ENCODE data around the gene ACKR1.

ACKR1 gene

DNA sequence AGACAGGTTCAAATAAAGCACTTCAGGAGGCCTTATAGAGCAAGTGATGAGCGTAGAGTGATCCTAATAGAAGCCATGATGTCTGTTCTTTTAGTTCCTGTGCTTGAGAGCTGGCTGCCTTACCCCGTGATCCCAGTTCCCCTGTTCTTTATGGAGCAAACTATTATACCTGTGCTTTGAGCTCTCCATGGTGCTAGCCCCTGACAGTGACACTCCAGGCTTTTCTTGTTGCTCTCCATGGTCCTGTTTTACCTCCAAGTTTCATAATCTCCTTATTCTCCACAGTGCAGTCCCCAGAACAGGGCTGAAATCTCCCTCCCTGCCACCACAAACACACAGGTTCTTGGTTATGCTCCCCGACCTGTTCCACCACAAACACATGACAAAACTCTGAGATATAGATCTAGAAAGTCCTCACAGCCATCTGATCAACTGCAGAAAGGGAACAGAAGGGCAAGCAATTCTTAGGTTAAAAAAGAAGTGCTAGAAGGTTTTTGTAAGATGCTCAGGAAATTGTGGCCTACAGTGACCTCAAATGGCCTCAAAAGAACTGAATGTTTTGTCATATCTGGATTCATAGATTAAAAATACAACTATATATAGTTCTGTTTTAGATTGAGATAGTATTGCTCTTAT is 27.3 kb upstream of the ACKR1 start:
- H3K27me3 ChIP-seq (replicated peaks in 2 of 5; ENCODE audit: control insufficient read depth in 4 of 5, insufficient read depth in 5 of 5, low read length in 4 of 5) = peaks cover 6 to 57% (median 23%) of the 10 kb centered on the region in 5 experiments
- CTCF ChIA-PET = interaction anchor here (1.0 to 1.4 kb wide), 4 partner anchors 16 to 43 kb away, joined by 3 to 5 read pairs (median 4); no protein-coding TSS in a partner anchor
- H3K4me1 ChIP-seq (ENCODE audit: control extremely low read depth in 1 of 4, control insufficient read depth in 4 of 4, insufficient read depth in 4 of 4, low read length in 3 of 4) = peaks cover 0 to 6% (median 3%) of the 10 kb centered on the region in 4 experiments
- 0% methylated on average over 1 of the region's 3 CpGs for WGBS (ENCODE audit: insufficient coverage)
- H3K9me3 ChIP-seq (ENCODE audit: control extremely low read depth in 1 of 5, control insufficient read depth in 4 of 5, insufficient read depth in 2 of 5, low read depth in 1 of 5, low read length in 4 of 5) = no peaks in the 10 kb centered on the region
- peak; percentile 81 to 91 (median 89) for DNase-seq
- no peaks in the 10 kb centered on the region for H3K36me3 ChIP-seq (ENCODE audit: control insufficient read depth in 4 of 4, insufficient read depth in 4 of 4, low read length in 3 of 4)
- POLR2A ChIA-PET = no interaction called here
- H3K4me3 ChIP-seq (ENCODE audit: control insufficient read depth in 1 of 7, extremely low read depth in 1 of 7, insufficient read depth in 4 of 7, low read depth in 2 of 7, low read length in 6 of 7) = no peak overlapping the region
- no peak overlapping the region for H3K27ac ChIP-seq (ENCODE audit: insufficient read depth in 1 of 2, low read depth in 1 of 2, low read length in 2 of 2, poor library complexity in 1 of 2, severe bottlenecking in 2 of 2)

DNA sequence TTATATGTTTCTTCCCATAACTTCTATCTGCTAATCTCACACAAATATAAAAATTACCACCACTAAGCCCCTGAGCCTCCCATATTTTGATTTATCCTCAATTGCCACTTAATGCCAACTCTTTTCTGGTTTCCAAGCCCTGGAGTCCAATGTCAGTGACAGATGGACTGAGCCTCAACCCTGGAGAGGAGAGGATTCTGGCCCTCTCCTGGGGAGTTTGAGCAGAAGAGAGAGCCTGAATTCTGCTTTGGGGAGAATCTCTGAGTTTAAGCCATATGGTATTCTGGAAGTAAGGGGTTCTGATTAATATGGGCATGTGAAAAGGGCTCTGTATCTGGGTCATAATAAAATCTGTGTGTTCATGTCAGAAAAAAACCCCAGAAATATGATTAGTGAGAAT is 24.8 kb upstream of the ACKR1 start:
- Histone ChIP-seq H3K36me3 (ENCODE audit: control insufficient read depth in 4 of 4, insufficient read depth in 4 of 4, low read length in 3 of 4) (no peaks in the 10 kb centered on the region), H3K4me1 (ENCODE audit: control extremely low read depth in 1 of 4, control insufficient read depth in 4 of 4, insufficient read depth in 4 of 4, low read length in 3 of 4) (no peaks in the 10 kb centered on the region), H3K9me3 (ENCODE audit: control extremely low read depth in 1 of 5, control insufficient read depth in 4 of 5, insufficient read depth in 2 of 5, low read depth in 1 of 5, low read length in 4 of 5) (no peaks in the 10 kb centered on the region), H3K4me3 (ENCODE audit: control insufficient read depth in 1 of 7, extremely low read depth in 1 of 7, insufficient read depth in 4 of 7, low read depth in 2 of 7, low read length in 6 of 7) (no peak overlapping the region), H3K27me3 (replicated peaks in 2 of 5; ENCODE audit: control insufficient read depth in 4 of 5, insufficient read depth in 5 of 5, low read length in 4 of 5) (peaks cover 7 to 37% (median 11%) of the 10 kb centered on the region in 5 experiments), H3K27ac (ENCODE audit: insufficient read depth in 1 of 2, low read depth in 1 of 2, low read length in 2 of 2, poor library complexity in 1 of 2, severe bottlenecking in 2 of 2) (no peak overlapping the region)
- DNase-seq = no peak
- ChIA-PET CTCF (interaction anchor here (1.0 to 1.9 kb wide), 2 partner anchors 17 to 33 kb away, joined by 3 to 8 read pairs; no protein-coding TSS in a partner anchor), POLR2A (no interaction called here)

DNA sequence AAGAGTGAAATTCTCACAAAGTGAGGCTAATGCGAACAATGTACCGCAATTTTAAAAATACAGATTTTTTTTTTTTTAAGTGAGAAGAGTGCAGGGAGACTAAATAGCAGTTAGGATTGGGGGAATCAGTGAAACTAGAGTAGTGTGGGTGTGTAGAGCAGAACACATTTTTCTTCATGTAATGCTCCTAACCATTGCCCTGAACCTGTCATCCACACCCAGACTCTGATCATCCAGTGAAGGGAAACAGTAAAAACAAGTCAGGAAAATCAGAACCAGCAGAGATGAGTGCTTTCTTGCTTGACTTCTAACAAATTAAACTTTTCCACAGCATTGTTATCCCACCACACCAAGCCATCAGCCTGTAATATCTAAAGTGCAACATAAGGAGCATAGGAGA is 24.2 kb upstream of the ACKR1 start:
- POLR2A ChIA-PET = no interaction called here
- Histone ChIP-seq H3K4me1 (ENCODE audit: control extremely low read depth in 1 of 4, control insufficient read depth in 4 of 4, insufficient read depth in 4 of 4, low read length in 3 of 4) (no peaks in the 10 kb centered on the region), H3K4me3 (ENCODE audit: control insufficient read depth in 1 of 7, extremely low read depth in 1 of 7, insufficient read depth in 4 of 7, low read depth in 2 of 7, low read length in 6 of 7) (no peak overlapping the region), H3K9me3 (ENCODE audit: control extremely low read depth in 1 of 5, control insufficient read depth in 4 of 5, insufficient read depth in 2 of 5, low read depth in 1 of 5, low read length in 4 of 5) (no peaks in the 10 kb centered on the region), H3K27me3 (replicated peaks in 2 of 5; ENCODE audit: control insufficient read depth in 4 of 5, insufficient read depth in 5 of 5, low read length in 4 of 5) (peaks cover 9 to 34% (median 12%) of the 10 kb centered on the region in 5 experiments), H3K36me3 (ENCODE audit: control insufficient read depth in 4 of 4, insufficient read depth in 4 of 4, low read length in 3 of 4) (no peaks in the 10 kb centered on the region), H3K27ac (ENCODE audit: insufficient read depth in 1 of 2, low read depth in 1 of 2, low read length in 2 of 2, poor library complexity in 1 of 2, severe bottlenecking in 2 of 2) (no peak overlapping the region)
- no peak for DNase-seq
- CTCF ChIA-PET = no interaction called here
- 100% methylated on average over 2 of the region's 2 CpGs for WGBS (ENCODE audit: insufficient coverage)

DNA sequence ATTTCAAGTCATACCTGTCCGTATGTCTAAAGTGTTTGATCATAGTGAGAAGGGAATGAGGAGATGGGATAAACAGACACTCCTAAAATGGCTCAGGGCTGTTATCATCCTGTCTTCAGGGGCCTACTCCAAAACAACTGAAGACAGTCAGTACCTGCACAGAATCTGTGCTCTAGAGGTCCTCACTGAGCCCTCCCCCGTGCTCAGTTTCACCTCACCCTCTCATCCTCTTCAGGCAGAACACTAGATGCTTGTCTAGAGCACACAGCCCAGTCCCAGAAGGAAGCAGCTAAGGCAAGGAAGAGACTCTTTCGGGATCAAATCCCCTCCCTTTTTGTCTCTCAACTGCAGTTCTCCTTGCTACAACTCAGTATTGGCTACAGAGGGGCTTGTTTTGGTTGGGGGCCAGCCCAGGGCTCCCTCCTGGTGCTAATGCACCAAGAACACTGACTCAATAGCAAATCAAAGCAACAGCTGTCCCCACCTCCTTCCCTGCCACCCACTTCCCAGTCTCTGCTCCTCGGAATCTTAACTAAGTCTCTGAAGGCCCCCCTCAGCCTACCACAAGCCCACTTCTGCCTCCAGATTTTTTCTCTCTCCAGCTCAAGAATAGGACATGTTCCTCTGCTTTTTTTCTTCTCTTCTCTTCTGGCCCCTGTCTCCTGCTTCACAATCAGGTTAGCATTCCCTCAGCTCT is 23.2 kb upstream of the ACKR1 start:
- 47% methylated on average over 4 of the region's 4 CpGs for WGBS (ENCODE audit: insufficient coverage)
- ChIA-PET CTCF (no interaction called here), POLR2A (no interaction called here)
- no peaks in the 10 kb centered on the region for H3K9me3 ChIP-seq (ENCODE audit: control extremely low read depth in 1 of 5, control insufficient read depth in 4 of 5, insufficient read depth in 2 of 5, low read depth in 1 of 5, low read length in 4 of 5)
- peaks cover 10 to 39% (median 14%) of the 10 kb centered on the region in 5 experiments for H3K27me3 ChIP-seq (replicated peaks in 2 of 5; ENCODE audit: control insufficient read depth in 4 of 5, insufficient read depth in 5 of 5, low read length in 4 of 5)
- H3K4me1 ChIP-seq (ENCODE audit: control extremely low read depth in 1 of 4, control insufficient read depth in 4 of 4, insufficient read depth in 4 of 4, low read length in 3 of 4) = no peaks in the 10 kb centered on the region
- no peaks in the 10 kb centered on the region for H3K36me3 ChIP-seq (ENCODE audit: control insufficient read depth in 4 of 4, insufficient read depth in 4 of 4, low read length in 3 of 4)
- H3K4me3 ChIP-seq (ENCODE audit: control insufficient read depth in 1 of 7, extremely low read depth in 1 of 7, insufficient read depth in 4 of 7, low read depth in 2 of 7, low read length in 6 of 7) = no peak overlapping the region
- H3K27ac ChIP-seq (ENCODE audit: insufficient read depth in 1 of 2, low read depth in 1 of 2, low read length in 2 of 2, poor library complexity in 1 of 2, severe bottlenecking in 2 of 2) = no peak overlapping the region
- no peak for DNase-seq

DNA sequence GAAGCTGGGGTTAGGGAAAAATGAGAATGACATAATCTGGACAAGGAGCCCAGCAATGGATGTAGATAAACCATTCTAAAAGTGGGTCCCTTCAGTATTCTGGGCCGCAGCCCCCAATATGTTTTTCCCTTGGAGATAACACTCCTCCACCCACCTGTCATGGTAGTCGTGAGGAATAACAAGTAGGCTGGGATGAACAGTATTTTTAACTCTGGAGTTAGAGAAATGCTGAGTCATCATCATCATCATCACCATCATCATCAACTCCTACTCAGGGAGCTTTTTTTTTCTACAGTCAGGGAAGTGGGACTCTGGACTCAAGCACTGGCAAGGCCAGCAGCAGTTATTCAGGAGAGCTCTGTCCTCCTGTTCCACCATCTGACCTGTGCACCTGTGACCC is 20.5 kb upstream of the ACKR1 start:
- Histone ChIP-seq H3K9me3 (ENCODE audit: control extremely low read depth in 1 of 5, control insufficient read depth in 4 of 5, insufficient read depth in 2 of 5, low read depth in 1 of 5, low read length in 4 of 5) (no peaks in the 10 kb centered on the region), H3K27ac (ENCODE audit: insufficient read depth in 1 of 2, low read depth in 1 of 2, low read length in 2 of 2, poor library complexity in 1 of 2, severe bottlenecking in 2 of 2) (no peak overlapping the region), H3K4me3 (ENCODE audit: control insufficient read depth in 1 of 7, extremely low read depth in 1 of 7, insufficient read depth in 4 of 7, low read depth in 2 of 7, low read length in 6 of 7) (no peak overlapping the region), H3K36me3 (ENCODE audit: control insufficient read depth in 4 of 4, insufficient read depth in 4 of 4, low read length in 3 of 4) (no peaks in the 10 kb centered on the region), H3K27me3 (replicated peaks in 2 of 5; ENCODE audit: control insufficient read depth in 4 of 5, insufficient read depth in 5 of 5, low read length in 4 of 5) (peaks cover 16 to 59% (median 29%) of the 10 kb centered on the region in 5 experiments), H3K4me1 (ENCODE audit: control extremely low read depth in 1 of 4, control insufficient read depth in 4 of 4, insufficient read depth in 4 of 4, low read length in 3 of 4) (peaks cover 0 to 10% (median 5%) of the 10 kb centered on the region in 4 experiments)
- no peak for DNase-seq
- WGBS (ENCODE audit: insufficient coverage) = no CpG with 5 or more reads among the region's 2 CpGs
- ChIA-PET POLR2A (no interaction called here), CTCF (interaction anchor here (1.0 to 2.8 kb wide), 3 partner anchors 13 to 23 kb away, joined by 3 to 15 read pairs (median 4); no protein-coding TSS in a partner anchor)

DNA sequence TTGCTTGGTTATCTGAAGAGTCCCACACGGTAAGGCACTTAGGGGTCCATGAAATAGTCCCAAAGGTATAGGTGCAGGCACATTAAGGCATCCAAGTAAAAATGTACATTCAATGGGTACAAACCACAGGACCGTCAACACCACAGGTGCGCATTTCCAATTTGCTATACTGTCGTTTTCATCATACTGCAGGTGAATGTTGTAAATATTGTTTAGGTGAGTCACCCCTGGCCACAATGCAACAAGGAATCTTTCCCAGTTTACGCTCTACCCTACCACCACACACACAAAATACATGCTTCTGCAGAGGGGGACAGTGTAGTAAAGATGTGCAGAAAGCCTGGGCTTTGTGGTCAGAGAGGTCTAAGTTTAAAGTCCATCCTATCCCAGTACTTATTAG is 19.6 kb upstream of the ACKR1 start:
- Histone ChIP-seq H3K4me1 (ENCODE audit: control extremely low read depth in 1 of 4, control insufficient read depth in 4 of 4, insufficient read depth in 4 of 4, low read length in 3 of 4) (peaks cover 0 to 10% (median 5%) of the 10 kb centered on the region in 4 experiments), H3K4me3 (ENCODE audit: control insufficient read depth in 1 of 7, extremely low read depth in 1 of 7, insufficient read depth in 4 of 7, low read depth in 2 of 7, low read length in 6 of 7) (no peak overlapping the region), H3K9me3 (ENCODE audit: control extremely low read depth in 1 of 5, control insufficient read depth in 4 of 5, insufficient read depth in 2 of 5, low read depth in 1 of 5, low read length in 4 of 5) (no peaks in the 10 kb centered on the region), H3K27ac (ENCODE audit: insufficient read depth in 1 of 2, low read depth in 1 of 2, low read length in 2 of 2, poor library complexity in 1 of 2, severe bottlenecking in 2 of 2) (no peak overlapping the region), H3K27me3 (replicated peaks in 2 of 5; ENCODE audit: control insufficient read depth in 4 of 5, insufficient read depth in 5 of 5, low read length in 4 of 5) (peaks cover 22 to 61% (median 37%) of the 10 kb centered on the region in 5 experiments), H3K36me3 (ENCODE audit: control insufficient read depth in 4 of 4, insufficient read depth in 4 of 4, low read length in 3 of 4) (no peaks in the 10 kb centered on the region)
- 100% methylated on average over 1 of the region's 5 CpGs for WGBS (ENCODE audit: insufficient coverage)
- CTCF ChIA-PET = interaction anchor here (2.8 kb wide), 1 partner anchor 24 kb away, joined by 15 read pairs; no protein-coding TSS in a partner anchor
- no peak for DNase-seq
- POLR2A ChIA-PET = no interaction called here

DNA sequence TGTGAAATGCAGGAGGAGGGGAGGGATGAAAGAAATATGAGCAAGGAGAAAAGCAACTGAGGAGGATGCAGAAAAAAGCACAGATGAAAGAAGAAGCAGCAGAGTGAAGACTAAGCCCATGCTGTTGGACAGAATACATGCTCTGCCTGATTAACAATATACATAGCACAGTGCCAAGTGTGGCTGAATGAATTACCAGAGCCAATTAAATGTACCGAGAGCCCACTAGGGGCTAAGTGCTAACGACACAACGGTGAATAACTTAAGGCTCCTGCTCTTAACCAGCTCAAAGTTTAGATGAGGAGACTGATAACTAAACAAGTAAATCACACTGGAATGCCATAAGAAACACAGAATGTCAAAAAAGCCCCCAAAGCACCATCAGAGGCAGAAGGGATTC is 17.6 kb upstream of the ACKR1 start:
- H3K36me3 ChIP-seq (ENCODE audit: control insufficient read depth in 4 of 4, insufficient read depth in 4 of 4, low read length in 3 of 4) = no peaks in the 10 kb centered on the region
- no peaks in the 10 kb centered on the region for H3K9me3 ChIP-seq (ENCODE audit: control extremely low read depth in 1 of 5, control insufficient read depth in 4 of 5, insufficient read depth in 2 of 5, low read depth in 1 of 5, low read length in 4 of 5)
- no peak overlapping the region for H3K4me3 ChIP-seq (ENCODE audit: control insufficient read depth in 1 of 7, extremely low read depth in 1 of 7, insufficient read depth in 4 of 7, low read depth in 2 of 7, low read length in 6 of 7)
- peaks cover 15 to 51% (median 31%) of the 10 kb centered on the region in 5 experiments for H3K27me3 ChIP-seq (replicated peaks in 2 of 5; ENCODE audit: control insufficient read depth in 4 of 5, insufficient read depth in 5 of 5, low read length in 4 of 5)
- ChIA-PET CTCF (interaction anchor here (1.7 kb wide), 1 partner anchor 27 kb away, joined by 7 read pairs; no protein-coding TSS in a partner anchor), POLR2A (no interaction called here)
- 100% methylated on average over 2 of the region's 3 CpGs for WGBS (ENCODE audit: insufficient coverage)
- H3K4me1 ChIP-seq (ENCODE audit: control extremely low read depth in 1 of 4, control insufficient read depth in 4 of 4, insufficient read depth in 4 of 4, low read length in 3 of 4) = peaks cover 0 to 10% (median 5%) of the 10 kb centered on the region in 4 experiments
- no peak overlapping the region for H3K27ac ChIP-seq (ENCODE audit: insufficient read depth in 1 of 2, low read depth in 1 of 2, low read length in 2 of 2, poor library complexity in 1 of 2, severe bottlenecking in 2 of 2)
- no peak for DNase-seq
